HEK293 (cell line): ENCODE data around the gene PWWP2A.

Source experiments
- BCL11A ChIP-seq: fragments of 450-650 bp; formaldehyde crosslinking; IDR thresholded peaks from 2 replicates; pipeline ENCODE4 v1.5.1; 2016; ENCODE audit warnings: low read depth, missing biosample characterization, missing genetic modification characterization
- CTCF ChIP-seq: fragments of 450-650 bp; formaldehyde crosslinking; IDR thresholded peaks from 2 replicates; pipeline ENCODE4 v1.5.1; 2016; ENCODE audit warnings: missing biosample characterization, missing genetic modification characterization
- GLI4 ChIP-seq: fragments of 450-650 bp; formaldehyde crosslinking; IDR thresholded peaks from 2 replicates; pipeline ENCODE4 v1.5.1; 2016; ENCODE audit warnings: missing biosample characterization, missing genetic modification characterization
- PATZ1 ChIP-seq: fragments of 450-650 bp; formaldehyde crosslinking; IDR thresholded peaks from 2 replicates; pipeline ENCODE4 v1.5.1; 2016; ENCODE audit warnings: missing biosample characterization, missing genetic modification characterization
- TCF7L2 ChIP-seq: IDR thresholded peaks from 2 replicates; pipeline ENCODE4 v1.6.1; 2011; ENCODE audit warnings: low read depth, mild to moderate bottlenecking, inconsistent platforms, low read length, moderate library complexity, borderline replicate concordance
- ZBTB7A ChIP-seq: fragments of 450-650 bp; formaldehyde crosslinking; IDR thresholded peaks from 2 replicates; pipeline ENCODE4 v1.5.1; 2016; ENCODE audit warnings: low read depth, missing biosample characterization, missing genetic modification characterization
- ZNF184 ChIP-seq: fragments of 450-650 bp; IDR thresholded peaks from 2 replicates; pipeline ENCODE4 v1.5.1; 2018; ENCODE audit warnings: missing biosample characterization, mild to moderate bottlenecking, missing genetic modification characterization
- ZNF266 ChIP-seq: fragments of 450-650 bp; formaldehyde crosslinking; IDR thresholded peaks from 2 replicates; pipeline ENCODE4 v1.5.1; 2016; ENCODE audit warnings: missing biosample characterization, missing genetic modification characterization, low read depth

GRCh38 chr5:160076997-160077396 is 42.3 kb downstream of the PWWP2A start:
- no peak for TF ChIP-seq BCL11A (tag by site-specific recombination)
- TF ChIP-seq ZNF266 (tag by site-specific recombination) = no peak
- TF ChIP-seq TCF7L2 = no peak
- no peak for TF ChIP-seq GLI4 (tag by site-specific recombination)
- no peak for TF ChIP-seq CTCF
- no peak for TF ChIP-seq ZBTB7A (tag by site-specific recombination)
- no peak for TF ChIP-seq ZNF184
- no peak for TF ChIP-seq PATZ1 (tag by site-specific recombination)
